Posterior vena cava (tissue), 2 donors: ENCODE results near the gene AP2A1. TPM values are rescaled to one million over a fixed set of nuclear protein-coding genes. Genes with fewer than 3 reads are reported as not detected.

Experiments
- DNase-seq: peaks from one replicate; pipeline ENCODE4 v3.0.0-alpha.2; 2020; ENCODE audit warnings: low spot score
- intact Hi-C, 2 donors: fragments of 100-400 bp; cut with DNase I; formaldehyde crosslinking; loops; one replicate each; pipeline versions ENCODE4 v1.14.1 to v1.14.2; 2022 to 2023
- total RNA-seq, 2 donors: library from RNA; stranded (reverse); fragmentation: NEBNext Ultra II Directional; extraction: Animal tissue kit (Norgen Biotek cat#: 25700); gene quantifications; one replicate each; pipeline ENCODE4 v1.2.1, GENCODE V29; 2021
- donor health status: DM: yes; HTN: yes; CAD: no.
- donor health status: DM: yes; HTN: yes; CAD: no.

AP2A1 gene
- total RNA-seq, 2 donors from 2014 or later: 81.7 to 88.1 TPM

- intact Hi-C loops: loop anchor here in 1 of 2 donors (10.0 kb wide), 1 partner anchor 1210 kb away; the partner anchor contains the start of gene KLK12
- DNase-seq: no peak
Observed at GRCh38 chr19:49824662-49825061, 57.9 kb downstream of the AP2A1 start.

GRCh38 chr19:49827034-49827433, 60.2 kb downstream of the AP2A1 start:
- intact Hi-C loops: loop anchor here in 1 of 2 donors (10.0 kb wide), 1 partner anchor 1208 kb away; the partner anchor contains the start of gene KLK12
- no peak for DNase-seq

GRCh38 chr19:49829200-49829599, 62.4 kb downstream of the AP2A1 start:
- no peak for DNase-seq
- intact Hi-C loops: loop anchor here in 1 of 2 donors (10.0 kb wide), 1 partner anchor 1206 kb away; the partner anchor contains the start of gene KLK12

- DNase-seq: no peak
- intact Hi-C loops: loop anchor here in 1 of 2 donors (10.0 kb wide), 1 partner anchor 1205 kb away; the partner anchor contains the start of gene KLK12
Observed at GRCh38 chr19:49829721-49830120, 62.9 kb downstream of the AP2A1 start.

- intact Hi-C loops: no loop called here
- no peak for DNase-seq
Observed at GRCh38 chr19:49830766-49831165, 64.0 kb downstream of the AP2A1 start.

- intact Hi-C loops: no loop called here
- no peak for DNase-seq
Observed at GRCh38 chr19:49831592-49831991, 64.8 kb downstream of the AP2A1 start.

- DNase-seq: no peak
- intact Hi-C loops: no loop called here
Observed at GRCh38 chr19:49832556-49832955, 65.8 kb downstream of the AP2A1 start.

GRCh38 chr19:49833599-49833998, 66.8 kb downstream of the AP2A1 start:
- intact Hi-C loops: no loop called here
- no peak for DNase-seq

GRCh38 chr19:49835562-49835961, 68.8 kb downstream of the AP2A1 start:
- DNase-seq: no peak
- intact Hi-C loops: no loop called here

- no peak for DNase-seq
- intact Hi-C loops: no loop called here
Observed at GRCh38 chr19:49836176-49837008, 69.6 kb downstream of the AP2A1 start.

- no peak for DNase-seq
Observed at GRCh38 chr19:49837009-49837310, 70.2 kb downstream of the AP2A1 start.

GRCh38 chr19:49837425-49837824, 70.6 kb downstream of the AP2A1 start:
- intact Hi-C loops: no loop called here
- no peak for DNase-seq

More at GRCh38 chr19:49837009-49837310, 70.2 kb downstream of the AP2A1 start:
- intact Hi-C loops: no loop called here

- intact Hi-C loops: no loop called here
- no peak for DNase-seq
Observed at GRCh38 chr19:49838885-49839588, 72.2 kb downstream of the AP2A1 start.

- DNase-seq: no peak
- intact Hi-C loops: no loop called here
Observed at GRCh38 chr19:49839713-49840112, 72.9 kb downstream of the AP2A1 start.

- DNase-seq: no peak
- intact Hi-C loops: no loop called here
Observed at GRCh38 chr19:49840321-49840720, 73.5 kb downstream of the AP2A1 start.

- intact Hi-C loops: no loop called here
- no peak for DNase-seq
Observed at GRCh38 chr19:49840736-49841249, 74.0 kb downstream of the AP2A1 start.

GRCh38 chr19:49843265-49843664, 76.5 kb downstream of the AP2A1 start:
- intact Hi-C loops: no loop called here
- no peak for DNase-seq

GRCh38 chr19:49844138-49845095, 77.6 kb downstream of the AP2A1 start:
- DNase-seq: no peak
- intact Hi-C loops: no loop called here

GRCh38 chr19:49845414-49845813, 78.6 kb downstream of the AP2A1 start:
- DNase-seq: no peak
- intact Hi-C loops: no loop called here
